Activated CD8-positive, alpha-beta memory T cell treated with anti-CD3 and anti-CD28 coated beads for 1 hour (primary cell): ENCODE measurements around the gene NFKB1.
"Not testable (repeated sequence)": the region's sequence is repeated elsewhere in the genome, so short reads cannot be mapped to it uniquely, and the experiment has no call there.

Experiments used
- DNase-seq, 2 donors: peaks; one replicate each; pipeline ENCODE4 v3.0.0-alpha.2; 2020; ENCODE audit warnings: low read depth in 1 of 2; ENCODE audit errors: extremely low read depth in 1 of 2

Gene NFKB1

DNA sequence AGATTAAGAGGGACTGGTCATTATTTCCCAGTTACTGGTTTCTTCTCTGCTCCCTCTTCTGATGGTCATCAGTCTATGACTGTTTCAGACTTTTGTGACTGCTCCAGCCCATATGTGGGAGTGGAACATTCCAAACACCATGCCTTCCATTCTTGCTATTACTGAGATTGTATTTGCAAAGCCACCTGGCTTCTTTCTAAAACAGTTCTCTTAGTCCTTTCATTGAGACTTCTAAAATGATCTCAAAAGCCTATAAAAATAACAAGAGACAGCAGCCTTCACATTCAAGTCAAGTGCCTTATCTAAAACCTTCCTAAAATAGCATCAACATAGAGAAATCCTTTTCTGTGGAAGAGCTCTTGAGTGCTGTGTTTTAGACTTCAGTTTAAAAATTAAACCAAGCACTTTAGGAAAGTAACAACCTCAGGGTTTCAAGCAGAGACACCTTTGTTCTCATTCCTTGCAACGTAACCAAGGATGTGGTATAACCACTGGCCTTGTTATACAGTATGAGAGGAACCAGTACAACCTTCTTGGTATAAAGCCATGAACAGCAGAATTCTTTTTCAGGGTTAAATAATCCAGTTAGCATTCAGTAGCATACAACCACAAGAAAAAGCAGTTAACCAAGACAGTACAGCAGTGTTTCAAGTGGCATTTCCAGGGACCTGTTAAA is 97.1 kb downstream of the NFKB1 start:
- no peak for DNase-seq

DNA sequence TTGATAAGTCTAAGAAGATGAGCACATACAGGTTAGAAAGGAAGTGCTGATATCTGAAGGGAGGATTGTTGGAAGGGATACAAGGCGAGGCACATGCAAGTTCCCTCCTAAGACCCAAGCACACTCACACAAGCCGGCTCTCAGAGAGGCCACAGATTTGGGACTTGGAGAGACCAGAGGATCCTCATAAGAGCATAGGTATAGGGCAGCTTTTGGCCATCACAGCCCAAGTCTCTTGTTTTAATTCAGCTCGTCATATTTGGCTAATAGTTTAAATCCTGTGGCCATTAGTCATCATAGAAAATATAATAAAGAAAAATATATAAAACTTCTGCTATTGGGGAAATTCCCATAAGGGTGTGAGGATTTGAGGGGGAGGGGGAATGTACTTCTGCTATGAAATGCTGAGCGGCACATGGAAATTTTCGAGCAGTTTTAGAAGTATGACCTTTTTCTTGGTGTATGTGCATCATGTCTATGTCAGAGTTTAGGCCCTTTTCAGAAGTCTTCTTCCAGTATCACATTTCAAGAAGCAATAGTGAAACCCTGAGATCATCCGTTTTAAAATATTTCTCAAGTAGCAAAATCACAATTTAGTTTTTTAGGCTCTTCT is 97.7 kb downstream of the NFKB1 start:
- DNase-seq: no peak

DNA sequence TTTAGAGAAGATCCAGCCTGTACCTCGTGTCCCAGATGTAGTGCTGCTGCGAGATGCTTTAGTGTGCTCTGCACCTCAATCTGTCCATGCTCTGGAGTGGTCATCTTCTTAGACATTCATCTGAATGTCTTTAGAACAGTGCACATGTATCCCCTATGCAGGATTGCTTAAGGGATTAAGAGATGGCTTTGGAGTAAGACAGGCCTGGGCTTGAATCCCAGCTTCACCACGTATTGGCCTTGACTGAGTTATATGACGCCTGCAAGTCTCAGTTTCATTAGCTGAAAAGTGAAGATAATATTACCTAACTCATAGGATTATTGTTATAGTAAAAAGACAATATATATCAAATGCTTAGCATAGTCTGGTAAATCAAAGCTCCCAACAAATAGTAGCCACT is 98.3 kb downstream of the NFKB1 start:
- DNase-seq: no peak

DNA sequence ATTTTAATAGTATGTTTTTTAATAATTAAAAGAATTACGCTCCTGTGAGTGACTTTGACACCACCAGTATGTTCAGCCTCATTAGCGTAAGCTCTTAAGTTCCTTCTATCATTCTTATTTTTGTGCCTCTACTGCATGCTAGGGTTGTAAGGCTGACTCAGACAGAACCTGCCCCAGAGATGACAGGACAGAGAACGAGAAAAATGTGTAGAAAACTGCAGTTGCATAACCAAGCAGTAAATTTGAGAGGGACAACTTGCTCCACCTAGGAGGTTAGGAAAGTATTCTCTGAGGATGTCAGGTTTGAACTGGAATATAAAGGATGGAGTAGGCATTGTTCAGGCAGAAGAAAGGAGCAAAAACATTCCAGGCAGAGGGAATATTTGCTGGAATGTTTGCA is 98.7 kb downstream of the NFKB1 start:
- no peak for DNase-seq

- no peak for DNase-seq
Measured at GRCh38 chr4:102600689-102601088, 99.5 kb downstream of the NFKB1 start.

- no peak for DNase-seq
Measured at GRCh38 chr4:102601586-102602227, 100.5 kb downstream of the NFKB1 start.

DNA sequence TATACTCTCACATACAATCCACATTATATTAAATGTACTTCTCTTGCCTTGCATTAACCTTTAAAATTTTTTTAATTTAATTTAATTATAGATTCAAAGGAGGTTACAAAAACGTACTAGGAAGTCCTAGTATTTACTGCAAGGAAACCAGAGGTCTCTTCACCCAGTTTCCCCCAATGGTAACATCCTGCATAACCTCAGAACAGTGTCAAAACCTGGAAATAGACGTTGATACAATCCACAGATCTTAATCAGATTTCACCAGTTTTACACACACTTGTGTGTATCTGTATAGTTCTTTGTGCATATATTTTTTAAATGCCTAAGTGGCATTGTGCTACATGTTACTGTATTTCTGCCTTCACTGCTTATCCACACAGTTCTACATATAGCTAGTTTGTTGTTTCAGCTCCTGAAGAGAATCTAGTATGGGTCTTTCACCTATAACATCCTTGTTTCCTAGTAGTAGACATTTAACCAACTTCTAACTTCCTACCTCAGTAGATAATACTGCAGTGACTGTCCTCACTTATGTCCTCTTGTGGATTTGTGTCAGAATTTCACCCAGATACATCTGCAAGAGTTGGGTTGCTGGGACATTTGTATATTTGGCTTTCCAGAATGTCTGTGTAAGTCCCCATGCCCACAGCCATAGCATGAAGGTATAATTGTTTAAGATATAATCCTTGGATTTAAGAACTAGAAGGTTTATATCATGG is 103.2 kb downstream of the NFKB1 start:
- DNase-seq: no peak

GRCh38 chr4:102606261-102606660 is 105.1 kb downstream of the NFKB1 start:
- DNase-seq: no peak

DNA sequence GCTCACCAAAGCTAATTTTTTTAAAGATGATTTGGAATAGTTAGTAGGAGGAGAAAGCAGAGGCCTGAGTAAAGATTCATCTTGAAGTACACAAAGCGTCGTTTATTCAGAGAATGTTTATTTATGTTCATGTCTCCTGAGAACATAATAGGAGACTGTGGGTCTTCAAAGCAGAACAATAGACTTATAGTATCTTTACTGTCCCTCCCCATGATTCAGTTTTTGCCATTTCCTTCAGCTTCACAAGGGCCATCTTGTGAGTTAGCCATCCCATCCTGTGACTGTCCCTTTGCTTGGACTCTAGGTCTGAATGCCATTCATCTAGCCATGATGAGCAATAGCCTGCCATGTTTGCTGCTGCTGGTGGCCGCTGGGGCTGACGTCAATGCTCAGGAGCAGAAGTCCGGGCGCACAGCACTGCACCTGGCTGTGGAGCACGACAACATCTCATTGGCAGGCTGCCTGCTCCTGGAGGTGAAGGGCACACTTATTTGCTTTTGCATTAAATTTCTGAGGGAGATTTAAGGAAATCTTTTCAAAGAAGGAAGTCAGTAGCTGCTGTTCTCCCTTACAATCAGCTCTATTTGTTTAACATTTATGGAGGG is 105.8 kb downstream of the NFKB1 start:
- DNase-seq: no peak

DNA sequence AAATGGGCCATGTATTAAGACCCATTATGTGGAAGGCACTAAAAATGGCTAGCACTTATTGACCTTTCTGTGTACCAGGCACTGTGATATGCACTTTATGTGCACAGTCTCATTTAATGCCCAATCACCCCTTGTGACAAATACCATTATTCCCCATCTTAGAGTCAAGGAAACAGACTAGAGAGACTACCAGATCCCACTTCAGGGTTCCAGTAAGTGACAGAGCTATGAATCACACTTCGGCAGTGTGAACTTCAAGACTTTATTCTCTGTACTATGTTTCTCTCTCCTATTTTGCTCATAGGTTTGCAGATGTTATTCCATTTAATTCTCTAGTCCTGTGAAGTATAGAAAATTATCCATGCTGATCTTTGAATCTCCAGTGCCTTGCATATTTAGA is 107.0 kb downstream of the NFKB1 start:
- DNase-seq: no peak

- DNase-seq: no peak
Measured at GRCh38 chr4:102610007-102610406, 108.8 kb downstream of the NFKB1 start.

- no peak for DNase-seq
Measured at GRCh38 chr4:102610476-102610875, 109.3 kb downstream of the NFKB1 start.

DNA sequence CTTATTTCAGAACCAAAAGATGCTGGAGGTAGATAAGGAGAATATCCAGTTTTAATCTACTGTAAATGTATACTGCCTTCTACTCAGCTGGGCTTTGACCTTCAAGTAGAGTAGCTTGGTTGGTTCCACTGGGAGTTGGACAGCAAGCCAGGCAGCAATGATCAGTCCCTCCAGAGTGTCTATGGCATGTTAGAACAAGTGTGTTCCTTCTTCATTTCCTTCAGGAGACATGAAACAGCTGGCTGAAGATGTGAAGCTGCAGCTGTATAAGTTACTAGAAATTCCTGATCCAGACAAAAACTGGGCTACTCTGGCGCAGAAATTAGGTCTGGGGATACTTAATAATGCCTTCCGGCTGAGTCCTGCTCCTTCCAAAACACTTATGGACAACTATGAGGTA is 111.1 kb downstream of the NFKB1 start:
- DNase-seq: no peak

DNA sequence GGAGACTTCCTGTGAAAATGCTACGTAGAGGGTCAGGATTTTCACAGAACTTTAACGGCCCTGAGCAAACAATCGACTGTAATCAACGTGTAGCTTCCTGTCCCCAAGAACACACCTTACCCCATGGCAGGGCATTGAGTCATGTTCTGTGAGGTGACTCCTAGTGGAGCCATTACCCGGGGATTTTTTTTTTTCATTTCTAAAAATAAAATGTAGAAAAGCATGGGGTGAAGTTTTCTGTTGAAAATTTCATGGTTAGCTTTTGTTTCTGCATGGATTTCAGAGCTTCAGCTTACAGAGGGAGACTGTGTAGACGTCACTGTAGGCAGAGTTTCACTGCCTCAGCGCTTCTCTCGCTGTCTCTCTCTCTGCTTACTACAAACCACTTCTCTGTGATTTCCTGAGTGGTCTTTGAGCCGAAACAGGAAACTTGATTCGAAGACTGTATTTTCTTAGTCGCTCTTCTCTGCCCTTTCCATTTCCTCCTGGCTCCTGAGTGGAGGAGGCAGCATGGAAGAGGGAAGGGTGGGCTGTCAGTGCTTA is 111.7 kb downstream of the NFKB1 start:
- no peak for DNase-seq

GRCh38 chr4:102614801-102615200 is 113.6 kb downstream of the NFKB1 start:
- no peak for DNase-seq

DNA sequence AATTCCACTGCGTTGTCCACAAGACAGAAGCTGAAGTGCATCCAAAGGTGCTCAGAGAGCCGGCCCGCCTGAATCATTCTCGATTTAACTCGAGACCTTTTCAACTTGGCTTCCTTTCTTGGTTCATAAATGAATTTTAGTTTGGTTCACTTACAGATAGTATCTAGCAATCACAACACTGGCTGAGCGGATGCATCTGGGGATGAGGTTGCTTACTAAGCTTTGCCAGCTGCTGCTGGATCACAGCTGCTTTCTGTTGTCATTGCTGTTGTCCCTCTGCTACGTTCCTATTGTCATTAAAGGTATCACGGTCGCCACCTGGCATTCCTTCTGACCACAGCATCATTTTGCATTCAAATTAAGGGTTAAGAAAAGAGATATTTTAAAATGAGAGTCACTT is 115.5 kb downstream of the NFKB1 start:
- no peak for DNase-seq

- not testable (repeated sequence) for DNase-seq
Measured at GRCh38 chr4:102619021-102619420, 117.9 kb downstream of the NFKB1 start.

DNA sequence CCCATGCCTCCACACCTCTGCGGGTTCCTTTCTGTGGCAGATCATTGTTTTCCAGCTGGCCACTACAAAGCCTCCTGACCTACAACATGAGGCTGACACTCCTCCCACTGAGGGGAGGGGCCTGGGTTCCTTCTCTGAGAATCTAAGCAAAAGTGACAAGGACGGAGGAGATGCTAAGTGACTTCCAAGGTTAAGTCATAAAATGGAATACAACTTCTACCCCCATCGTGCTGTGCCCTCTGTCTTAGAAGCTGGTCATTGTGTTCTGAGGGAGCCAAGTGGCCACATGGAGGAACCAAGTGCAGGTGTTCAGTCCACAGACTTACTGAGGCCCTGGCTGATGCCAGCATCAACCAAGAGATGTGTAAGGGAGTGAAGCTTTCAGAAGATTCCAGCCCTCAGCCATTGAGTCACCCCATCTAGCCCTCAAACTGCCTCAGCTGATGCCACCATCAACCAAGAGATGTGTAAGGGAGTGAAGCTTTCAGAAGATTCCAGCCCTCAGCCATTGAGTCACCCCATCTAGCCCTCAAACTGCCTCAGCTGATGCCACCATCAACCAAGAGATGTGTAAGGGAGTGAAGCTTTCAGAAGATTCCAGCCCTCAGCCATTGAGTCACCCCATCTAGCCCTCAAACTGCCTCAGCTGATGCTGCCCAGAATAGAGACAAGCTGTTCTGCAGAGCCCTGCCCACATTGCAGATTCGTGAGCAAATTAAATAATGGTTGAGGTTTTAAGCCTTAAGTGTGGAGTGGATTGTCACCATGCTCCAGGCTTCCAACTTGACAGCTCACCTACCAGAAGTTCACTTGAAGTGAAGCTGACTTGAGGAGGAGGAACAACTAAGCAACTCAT is 118.8 kb downstream of the NFKB1 start:
- not testable (repeated sequence) for DNase-seq

DNA sequence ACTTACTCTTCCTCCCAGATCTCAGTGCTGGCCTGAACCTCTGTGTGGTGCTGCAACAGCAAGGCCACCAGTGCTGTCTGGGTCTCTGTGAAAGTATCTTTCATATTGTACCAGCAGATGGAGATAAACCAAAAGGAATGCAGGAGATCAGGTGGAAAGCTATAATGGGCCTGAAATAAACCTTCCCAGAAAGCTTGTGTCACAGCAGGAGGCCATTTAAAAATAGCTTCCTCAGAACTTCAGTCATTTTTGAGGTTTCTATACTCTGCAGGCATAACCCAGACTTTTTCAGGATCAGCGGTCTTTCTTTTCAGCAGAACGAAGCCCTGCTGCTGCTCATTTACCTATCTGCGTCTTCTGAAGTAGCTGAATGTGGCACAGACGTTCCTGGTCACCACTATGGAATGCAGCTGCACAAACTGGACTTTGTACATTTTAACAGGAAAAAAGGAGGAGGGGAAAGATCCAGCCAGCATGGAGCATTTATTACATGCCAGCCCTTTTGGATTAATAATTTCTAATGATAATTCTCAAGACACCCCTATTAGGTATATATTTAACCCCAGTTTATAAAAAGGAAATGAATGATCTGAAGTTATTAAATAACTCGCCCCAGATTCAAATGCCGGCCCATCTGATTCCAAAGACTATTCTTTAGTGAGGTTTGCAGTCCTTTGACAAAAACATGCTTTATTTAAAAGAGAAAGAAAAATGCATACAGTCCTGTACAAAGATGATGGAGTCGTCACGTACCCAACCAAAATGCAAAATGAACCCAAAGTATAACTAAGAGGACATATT is 119.7 kb downstream of the NFKB1 start:
- DNase-seq: no peak
